Brain microvascular endothelial cell (primary cell): ENCODE results near the gene SCAI.
A peak's percentile ranks its signal among the peaks of the same experiment; 100 is the strongest.
"Not testable (repeated sequence)": the region's sequence is repeated elsewhere in the genome, so short reads cannot be mapped to it uniquely, and the experiment has no call there.

Experiments used
- DNase-seq: peaks from one replicate; pipeline ENCODE4 v3.0.0-alpha.2; 2020
- H3K27ac ChIP-seq: fragments of 250-450 bp; sonication (Bioruptor Pico); 2 replicates; pipeline ENCODE4 v1.5.1; 2020; ENCODE audit warnings: mild to moderate bottlenecking, moderate library complexity
- H3K27me3 ChIP-seq: fragments of 250-450 bp; sonication (Bioruptor Pico); replicated peaks from 2 replicates; pipeline ENCODE4 v1.5.1; 2020; ENCODE audit warnings: mild to moderate bottlenecking
- H3K36me3 ChIP-seq: fragments of 250-450 bp; sonication (Bioruptor Pico); replicated peaks from 2 replicates; pipeline ENCODE4 v1.5.1; 2020; ENCODE audit warnings: mild to moderate bottlenecking
- H3K4me3 ChIP-seq: 2 replicates; pipeline ENCODE4 v1.5.1; 2011; ENCODE audit warnings: low read depth, mild to moderate bottlenecking, control low read depth, low read length, moderate library complexity
- CTCF ChIP-seq: IDR thresholded peaks from 2 replicates; pipeline ENCODE4 v1.5.1; 2011; ENCODE audit warnings: low read depth, mild to moderate bottlenecking, moderate library complexity, low read length, control low read depth, inconsistent platforms; ENCODE audit errors: missing control alignments
- in situ Hi-C: cut with HindIII; loops from 2 replicates; pipeline ENCODE4 v1.10.0; 2017; ENCODE audit warnings: low sequenced_read_pairs, low pct_ligation_motif_present

The SCAI gene

GRCh38 chr9:124934290-124934689 lies 209.0 kb downstream of the SCAI start:
- no peaks in the 10 kb centered on the region for H3K27me3 ChIP-seq
- peak; percentile 6 for DNase-seq
- no peak overlapping the region for H3K4me3 ChIP-seq
- TF ChIP-seq CTCF: no peak
- in situ Hi-C loops: no loop called here
- H3K36me3 ChIP-seq: peaks cover 8% of the 10 kb centered on the region
- no peak overlapping the region for H3K27ac ChIP-seq

DNA sequence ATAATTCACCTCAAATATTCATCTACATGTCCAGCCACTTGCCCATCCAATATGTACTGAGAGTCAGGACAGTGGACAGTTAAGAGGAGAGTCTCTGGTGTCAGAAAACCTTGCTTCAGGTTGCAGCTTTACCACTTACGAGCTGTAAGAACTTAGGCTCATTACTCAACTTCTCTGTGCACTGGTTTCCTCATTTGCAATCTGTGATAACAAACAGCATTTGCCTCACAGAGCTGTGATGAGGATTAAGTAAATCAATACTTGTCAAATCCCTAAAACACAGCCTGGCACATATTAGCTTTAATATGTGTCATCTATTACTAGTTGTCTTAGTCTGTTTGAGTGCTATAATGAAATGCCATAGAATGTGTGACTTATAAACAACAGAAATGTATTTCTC lies 211.0 kb downstream of the SCAI start:
- no peak for DNase-seq
- TF ChIP-seq CTCF: no peak
- Histone ChIP-seq H3K27ac (no peak overlapping the region), H3K4me3 (no peak overlapping the region), H3K27me3 (no peaks in the 10 kb centered on the region), H3K36me3 (peaks cover 8% of the 10 kb centered on the region)
- in situ Hi-C loops: no loop called here

DNA sequence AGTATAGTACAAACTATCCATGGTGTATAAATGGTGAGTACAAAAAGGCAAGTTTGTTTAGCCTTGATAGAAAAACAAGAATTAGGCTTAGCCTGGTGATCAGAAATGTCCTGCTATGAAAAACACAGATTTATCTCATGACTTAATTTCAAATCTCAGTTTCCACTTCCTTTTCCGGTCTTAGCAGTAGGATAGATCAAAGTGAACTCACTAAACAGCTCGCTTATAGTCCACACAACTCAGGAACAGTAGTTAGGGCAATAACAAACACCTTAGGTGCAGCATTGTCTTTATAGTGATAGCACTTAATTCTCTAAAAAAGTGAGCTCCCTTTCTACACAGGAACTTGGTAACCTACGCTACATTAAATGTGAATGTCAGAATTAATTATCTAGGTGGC lies 213.9 kb downstream of the SCAI start:
- in situ Hi-C loops: no loop called here
- no peak for DNase-seq
- Histone ChIP-seq H3K27ac (no peak overlapping the region), H3K27me3 (no peaks in the 10 kb centered on the region), H3K36me3 (peaks cover 12% of the 10 kb centered on the region), H3K4me3 (no peak overlapping the region)
- TF ChIP-seq CTCF: no peak

- no peak overlapping the region for H3K4me3 ChIP-seq
- H3K27ac ChIP-seq: no peak overlapping the region
- TF ChIP-seq CTCF: no peak
- H3K36me3 ChIP-seq: peaks cover 12% of the 10 kb centered on the region
- in situ Hi-C loops: no loop called here
- no peak for DNase-seq
- no peaks in the 10 kb centered on the region for H3K27me3 ChIP-seq
Measured at GRCh38 chr9:124928116-124928515, 215.2 kb downstream of the SCAI start.

- in situ Hi-C loops, H3K36me3 ChIP-seq, DNase-seq, H3K27me3 ChIP-seq, H3K27ac ChIP-seq, H3K4me3 ChIP-seq: not testable (repeated sequence)
Measured at GRCh38 chr9:124920394-124920793, 222.9 kb downstream of the SCAI start.

GRCh38 chr9:124914753-124915405 lies 228.4 kb downstream of the SCAI start:
- TF ChIP-seq CTCF: no peak
- peaks cover 23% of the 10 kb centered on the region for H3K36me3 ChIP-seq

More at GRCh38 chr9:124914753-124915405, 228.4 kb downstream of the SCAI start:
- Histone ChIP-seq H3K27me3 (no peaks in the 10 kb centered on the region), H3K27ac (no peak overlapping the region), H3K4me3 (no peak overlapping the region)
- in situ Hi-C loops: no loop called here
- no peak for DNase-seq
